C4-2B (cell line): Measurements from ENCODE around the gene CEP20.

Source experiments
- H3K27ac ChIP-seq: fragments of 450-650 bp; 2 replicates; pipeline ENCODE4 v1.5.1; 2017
- ZFX ChIP-seq: fragments of 450-650 bp; IDR thresholded peaks from 2 replicates; pipeline ENCODE4 v1.6.1; 2017
- TF ChIP-seq, protein P1 (sequence below): fragments of 450-650 bp; conservative IDR thresholded peaks from 2 replicates; pipeline ENCODE4 v1.5.1; 2017; ENCODE audit warnings: mild to moderate bottlenecking

Gene CEP20

DNA sequence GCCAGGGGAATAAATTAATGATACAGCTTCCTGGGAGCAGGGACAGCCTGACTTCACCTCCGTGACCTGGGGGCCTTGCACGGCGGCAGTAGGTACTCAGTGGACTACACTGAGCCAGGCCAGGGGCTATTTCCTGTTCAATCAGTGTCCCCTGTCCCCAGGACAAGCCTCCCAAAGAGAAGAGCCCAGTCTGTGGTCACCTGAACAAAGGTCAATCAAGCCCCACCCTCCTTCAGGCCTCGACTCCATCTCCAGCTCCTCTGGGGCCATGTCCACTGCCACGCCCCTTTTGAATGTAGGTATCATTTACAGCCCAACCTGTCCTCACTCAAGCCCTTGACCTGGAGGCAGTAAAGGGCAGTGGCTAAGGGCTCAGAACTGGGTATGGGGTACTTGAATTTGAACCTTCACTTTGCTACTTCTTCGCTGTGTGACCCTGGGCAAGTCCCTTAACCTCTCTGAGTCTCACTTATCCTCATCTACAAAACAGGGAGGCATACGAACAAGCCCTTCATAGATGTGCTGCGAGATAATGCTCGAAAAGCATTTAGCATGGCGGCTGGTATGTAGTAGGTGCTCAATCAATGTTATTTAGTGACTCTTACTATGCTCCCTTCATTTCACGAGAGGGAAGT, 60.6 kb downstream of the CEP20 start:
- no peak for TF ChIP-seq ZFX
- no peak overlapping the region for H3K27ac ChIP-seq

DNA sequence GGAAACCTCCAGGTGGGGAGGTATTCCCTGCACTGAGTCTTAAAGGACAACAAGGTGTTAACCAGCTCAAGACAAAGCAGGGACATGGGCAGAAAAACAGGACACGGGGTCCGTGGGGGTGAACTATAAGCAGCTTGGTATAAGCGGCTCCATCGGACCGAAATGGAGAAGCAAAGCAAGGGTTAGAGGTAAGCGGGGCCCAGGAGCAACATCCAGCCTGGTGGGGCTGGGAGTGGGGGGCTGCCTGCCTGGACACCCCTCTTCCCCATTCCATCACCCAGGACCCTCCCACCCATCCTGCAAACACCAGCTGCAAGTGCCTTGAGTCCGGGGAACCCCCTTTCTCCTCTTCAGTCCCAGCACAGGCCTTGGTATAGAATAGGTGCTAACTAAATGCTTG, 61.1 kb downstream of the CEP20 start:
- TF ChIP-seq, protein P1, sequence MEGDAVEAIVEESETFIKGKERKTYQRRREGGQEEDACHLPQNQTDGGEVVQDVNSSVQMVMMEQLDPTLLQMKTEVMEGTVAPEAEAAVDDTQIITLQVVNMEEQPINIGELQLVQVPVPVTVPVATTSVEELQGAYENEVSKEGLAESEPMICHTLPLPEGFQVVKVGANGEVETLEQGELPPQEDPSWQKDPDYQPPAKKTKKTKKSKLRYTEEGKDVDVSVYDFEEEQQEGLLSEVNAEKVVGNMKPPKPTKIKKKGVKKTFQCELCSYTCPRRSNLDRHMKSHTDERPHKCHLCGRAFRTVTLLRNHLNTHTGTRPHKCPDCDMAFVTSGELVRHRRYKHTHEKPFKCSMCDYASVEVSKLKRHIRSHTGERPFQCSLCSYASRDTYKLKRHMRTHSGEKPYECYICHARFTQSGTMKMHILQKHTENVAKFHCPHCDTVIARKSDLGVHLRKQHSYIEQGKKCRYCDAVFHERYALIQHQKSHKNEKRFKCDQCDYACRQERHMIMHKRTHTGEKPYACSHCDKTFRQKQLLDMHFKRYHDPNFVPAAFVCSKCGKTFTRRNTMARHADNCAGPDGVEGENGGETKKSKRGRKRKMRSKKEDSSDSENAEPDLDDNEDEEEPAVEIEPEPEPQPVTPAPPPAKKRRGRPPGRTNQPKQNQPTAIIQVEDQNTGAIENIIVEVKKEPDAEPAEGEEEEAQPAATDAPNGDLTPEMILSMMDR, result no peak
- no peak for TF ChIP-seq ZFX
- H3K27ac ChIP-seq, result no peak overlapping the region

DNA sequence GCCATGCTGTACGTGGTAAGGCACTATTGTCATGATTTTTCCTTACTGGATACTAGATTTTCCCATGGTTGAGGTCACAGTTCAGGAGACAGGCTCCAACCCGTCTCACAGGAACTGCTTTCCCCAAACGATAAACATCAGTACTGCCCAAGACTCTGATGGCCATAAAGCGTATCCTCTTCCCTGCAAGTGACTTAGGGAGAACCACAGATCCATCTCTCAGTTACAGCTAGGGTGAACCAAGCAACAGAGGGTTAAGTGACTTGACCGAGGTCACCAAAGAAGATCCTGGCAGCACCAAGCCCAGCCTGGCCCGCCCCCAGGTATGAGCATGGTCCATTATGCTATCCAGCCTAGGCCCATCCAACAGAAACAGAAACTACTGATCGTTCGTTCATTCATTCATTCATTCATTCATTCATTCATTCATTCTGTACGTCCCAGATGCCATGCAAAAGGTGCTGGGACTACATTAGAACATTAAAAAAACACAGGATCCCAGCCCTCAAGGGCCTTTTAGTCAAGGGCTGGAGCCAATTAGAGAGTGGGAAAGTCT, 62.6 kb downstream of the CEP20 start:
- no peak overlapping the region for H3K27ac ChIP-seq
- no peak for TF ChIP-seq ZFX
- TF ChIP-seq, protein P1, result no peak

DNA sequence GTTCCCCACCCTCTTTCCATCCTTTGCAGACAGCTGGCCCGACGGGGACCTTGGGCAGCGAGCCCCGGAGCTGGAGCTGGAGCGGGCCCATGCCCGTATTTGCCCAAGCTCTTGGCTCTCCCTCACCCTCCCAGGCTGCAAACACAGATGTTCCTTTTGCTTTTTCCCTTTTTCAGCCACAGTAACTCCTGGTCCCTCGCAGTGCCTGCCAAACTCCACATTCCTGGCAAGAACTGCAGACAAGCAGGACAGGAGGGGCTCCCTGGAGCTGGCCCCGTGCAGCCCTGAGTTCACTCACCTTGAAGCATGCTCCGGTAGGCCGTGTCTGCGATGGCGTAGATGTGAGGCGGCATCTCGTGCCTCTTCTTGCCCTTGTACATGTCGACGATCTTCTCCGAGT, 65.4 kb downstream of the CEP20 start:
- H3K27ac ChIP-seq, result no peak overlapping the region
- TF ChIP-seq, protein P1, result no peak
- TF ChIP-seq ZFX, result no peak

DNA sequence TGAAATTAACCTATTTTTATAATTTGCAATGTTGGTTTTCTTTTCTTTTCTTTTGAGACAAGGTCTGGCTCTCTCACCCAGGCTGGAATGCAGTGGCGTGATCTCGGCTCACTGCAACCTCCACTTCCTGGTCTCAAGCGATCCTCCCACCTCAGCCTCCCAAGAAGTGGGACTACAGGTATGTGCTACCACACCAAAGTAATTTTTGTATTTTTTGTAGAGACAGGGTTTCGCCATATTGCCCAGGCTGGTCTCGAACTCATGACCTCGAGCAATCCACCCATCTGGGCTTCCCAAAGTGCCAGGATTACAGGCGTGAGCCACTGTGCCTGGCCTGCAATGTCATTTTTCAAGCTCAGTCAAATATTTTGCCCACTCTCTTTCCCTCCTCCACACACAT, 67.6 kb downstream of the CEP20 start:
- no peak overlapping the region for H3K27ac ChIP-seq
- TF ChIP-seq, protein P1, result no peak
- TF ChIP-seq ZFX, result no peak

DNA sequence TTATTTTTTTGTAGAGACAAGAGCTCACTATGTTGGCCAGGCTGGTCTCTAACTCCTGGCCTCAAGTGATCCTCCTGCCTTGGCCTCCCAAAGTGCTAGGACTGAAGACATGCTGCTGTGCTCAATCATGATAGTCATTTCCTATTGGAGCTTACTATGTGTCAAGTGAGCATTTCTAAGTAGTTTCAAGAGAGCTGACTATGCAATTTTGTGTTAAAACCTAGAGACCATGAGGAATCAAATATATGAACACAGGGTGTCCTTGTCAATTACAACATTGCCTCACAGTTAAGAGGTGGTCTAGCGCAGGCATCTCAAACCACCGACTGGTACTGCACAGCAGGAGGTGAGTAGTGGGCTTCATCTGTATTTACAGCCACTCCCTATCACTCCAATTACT, 69.4 kb downstream of the CEP20 start:
- H3K27ac ChIP-seq, result no peak overlapping the region
- TF ChIP-seq, protein P1, result no peak
- no peak for TF ChIP-seq ZFX

DNA sequence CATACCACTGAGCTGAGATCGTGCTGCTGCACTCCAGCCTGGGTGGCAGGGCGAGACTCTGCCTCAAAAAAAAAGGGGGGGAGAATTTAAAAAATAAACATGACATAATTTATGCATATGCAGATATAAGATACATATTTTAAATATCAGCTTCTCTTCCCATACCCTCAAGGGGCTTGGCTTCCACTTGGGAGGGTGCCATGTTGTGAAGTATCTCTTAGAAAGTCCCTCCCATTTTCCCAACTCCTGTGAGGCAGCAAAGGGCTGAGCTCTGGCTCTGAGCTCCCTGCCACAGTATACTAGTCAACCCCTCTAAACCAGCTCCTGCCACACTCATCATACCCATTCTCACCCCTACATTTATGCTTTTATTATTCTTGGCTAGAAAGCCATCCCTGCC, 71.0 kb downstream of the CEP20 start:
- TF ChIP-seq, protein P1, result no peak
- no peak for TF ChIP-seq ZFX
- no peak overlapping the region for H3K27ac ChIP-seq

DNA sequence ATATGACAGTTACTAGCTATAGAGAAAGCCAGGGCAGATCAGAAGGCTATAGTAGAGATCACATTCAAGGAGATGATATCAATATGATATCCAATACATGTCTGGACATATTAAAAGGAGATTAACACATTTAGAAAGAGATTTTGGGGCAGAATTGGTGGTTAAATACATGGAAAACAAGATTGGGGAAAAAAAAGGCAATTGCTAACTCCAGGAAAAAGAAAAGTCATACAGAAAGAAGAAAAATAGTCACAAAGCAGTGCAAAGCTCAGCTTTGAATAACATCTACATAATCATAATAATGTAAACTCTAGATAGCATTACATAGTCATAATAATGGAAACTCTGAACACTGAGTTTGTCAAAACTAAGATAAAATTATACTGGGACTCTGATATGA, 72.2 kb downstream of the CEP20 start:
- H3K27ac ChIP-seq, result no peak overlapping the region
- TF ChIP-seq ZFX, result no peak
- TF ChIP-seq, protein P1, result no peak
